ENCODE data around the gene DCLK2. TPM values are rescaled to one million over a fixed set of nuclear protein-coding genes. Genes with fewer than 3 reads are reported as not detected.

The DCLK2 gene
- total RNA-seq, 3 donors from 2014 or later, result 3.0 to 11.8 (median 4.3) TPM

GRCh38 chr4:150140774-150141400, 62.6 kb downstream of the DCLK2 start:
- no peak overlapping the region for H3K4me3 ChIP-seq
- intact Hi-C loops (cut with DNase I, micrococcal nuclease), result no loop called here
- no peak for ATAC-seq

GRCh38 chr4:150141756-150142155, 63.5 kb downstream of the DCLK2 start:
- TF ChIP-seq, protein P1, sequence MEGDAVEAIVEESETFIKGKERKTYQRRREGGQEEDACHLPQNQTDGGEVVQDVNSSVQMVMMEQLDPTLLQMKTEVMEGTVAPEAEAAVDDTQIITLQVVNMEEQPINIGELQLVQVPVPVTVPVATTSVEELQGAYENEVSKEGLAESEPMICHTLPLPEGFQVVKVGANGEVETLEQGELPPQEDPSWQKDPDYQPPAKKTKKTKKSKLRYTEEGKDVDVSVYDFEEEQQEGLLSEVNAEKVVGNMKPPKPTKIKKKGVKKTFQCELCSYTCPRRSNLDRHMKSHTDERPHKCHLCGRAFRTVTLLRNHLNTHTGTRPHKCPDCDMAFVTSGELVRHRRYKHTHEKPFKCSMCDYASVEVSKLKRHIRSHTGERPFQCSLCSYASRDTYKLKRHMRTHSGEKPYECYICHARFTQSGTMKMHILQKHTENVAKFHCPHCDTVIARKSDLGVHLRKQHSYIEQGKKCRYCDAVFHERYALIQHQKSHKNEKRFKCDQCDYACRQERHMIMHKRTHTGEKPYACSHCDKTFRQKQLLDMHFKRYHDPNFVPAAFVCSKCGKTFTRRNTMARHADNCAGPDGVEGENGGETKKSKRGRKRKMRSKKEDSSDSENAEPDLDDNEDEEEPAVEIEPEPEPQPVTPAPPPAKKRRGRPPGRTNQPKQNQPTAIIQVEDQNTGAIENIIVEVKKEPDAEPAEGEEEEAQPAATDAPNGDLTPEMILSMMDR (IDR thresholded peaks at IDR 0.05), result no peak

More at GRCh38 chr4:150140774-150141400, 62.6 kb downstream of the DCLK2 start:
- DNase-seq, result no peak
- TF ChIP-seq, protein P1 (IDR thresholded peaks at IDR 0.05), result no peak
- Histone ChIP-seq H3K9me3 (no peaks in the 10 kb centered on the region), H3K36me3 (ENCODE audit: low read depth) (no peaks in the 10 kb centered on the region), H3K4me1 (ENCODE audit: low read depth) (no peaks in the 10 kb centered on the region)

DNA sequence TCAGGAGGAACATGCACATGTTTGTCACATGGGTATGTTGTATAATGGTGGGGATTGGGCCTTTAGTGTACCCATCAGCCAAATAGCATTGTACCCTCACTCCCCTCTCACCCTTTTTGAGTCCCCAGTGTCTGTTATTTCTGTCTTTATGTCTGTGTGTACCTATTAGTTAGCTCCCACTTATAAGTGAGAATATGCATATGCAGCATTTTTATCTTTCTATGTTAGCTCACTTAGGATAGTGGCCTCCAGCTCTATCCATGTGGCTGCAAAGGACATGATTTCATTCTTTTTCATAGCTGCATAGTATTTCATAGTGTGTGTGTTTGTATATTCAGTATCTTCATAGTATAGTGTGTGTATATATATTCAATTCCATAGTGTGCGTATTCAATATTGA, 64.6 kb downstream of the DCLK2 start:
- Histone ChIP-seq H3K36me3 (ENCODE audit: low read depth) (no peaks in the 10 kb centered on the region), H3K4me1 (ENCODE audit: low read depth) (no peaks in the 10 kb centered on the region), H3K9me3 (no peaks in the 10 kb centered on the region), H3K4me3 (no peak overlapping the region)
- DNase-seq, result no peak
- intact Hi-C loops (cut with DNase I, micrococcal nuclease), result no loop called here
- ATAC-seq, result no peak
- TF ChIP-seq, protein P1 (IDR thresholded peaks at IDR 0.05), result no peak

More at GRCh38 chr4:150141756-150142155, 63.5 kb downstream of the DCLK2 start:
- Histone ChIP-seq H3K9me3 (no peaks in the 10 kb centered on the region), H3K4me1 (ENCODE audit: low read depth) (no peaks in the 10 kb centered on the region), H3K4me3 (no peak overlapping the region), H3K36me3 (ENCODE audit: low read depth) (no peaks in the 10 kb centered on the region)
- ATAC-seq (no peak), DNase-seq (no peak)
- intact Hi-C loops (cut with DNase I, micrococcal nuclease), result no loop called here

- intact Hi-C loops (cut with DNase I, micrococcal nuclease), result no loop called here
Measured at GRCh38 chr4:150145090-150145945, 67.1 kb downstream of the DCLK2 start.

GRCh38 chr4:150145946-150146340, 67.7 kb downstream of the DCLK2 start:
- H3K4me3 ChIP-seq, result no peak overlapping the region
- ATAC-seq (no peak), DNase-seq (no peak)
- no peaks in the 10 kb centered on the region for H3K4me1 ChIP-seq (ENCODE audit: low read depth)
- no peaks in the 10 kb centered on the region for H3K36me3 ChIP-seq (ENCODE audit: low read depth)
- intact Hi-C loops (cut with DNase I, micrococcal nuclease), result no loop called here
- no peaks in the 10 kb centered on the region for H3K9me3 ChIP-seq
- TF ChIP-seq, protein P1 (IDR thresholded peaks at IDR 0.05), result no peak

More at GRCh38 chr4:150145090-150145945, 67.1 kb downstream of the DCLK2 start:
- H3K4me3 ChIP-seq, result no peak overlapping the region
- ATAC-seq (no peak), DNase-seq (no peak)
- H3K9me3 ChIP-seq, result no peaks in the 10 kb centered on the region
- no peaks in the 10 kb centered on the region for H3K4me1 ChIP-seq (ENCODE audit: low read depth)
- TF ChIP-seq, protein P1 (IDR thresholded peaks at IDR 0.05), result no peak
- no peaks in the 10 kb centered on the region for H3K36me3 ChIP-seq (ENCODE audit: low read depth)

All from mucosa of descending colon (tissue), 3 donors.